ENCODE data around the gene CHST8. TPM values are rescaled to one million over a fixed set of nuclear protein-coding genes. Genes with fewer than 3 reads are reported as not detected.

CHST8 gene
- total RNA-seq, 1 experiment from 2014 or later = 0.12 TPM

Other genes with a start within 250 kb of the CHST8 start
- gene CEBPG, start 248.2 kb upstream of the CHST8 start, total RNA-seq (2014; rRNA removed; shearing (Covaris generic)) = 73.9 and 89.1 TPM in 2 replicates
- gene PEPD, start 100.2 kb upstream of the CHST8 start, total RNA-seq (2014; rRNA removed; shearing (Covaris generic)) = 25.0 and 30.2 TPM in 2 replicates
- 28.0 and 29.6 TPM in 2 replicates for gene KCTD15, start 174.9 kb downstream of the CHST8 start, total RNA-seq (2014; rRNA removed; shearing (Covaris generic))